A673 (cell line): ENCODE data around the gene GPNMB. TPM values are rescaled to one million over a fixed set of nuclear protein-coding genes. Genes with fewer than 3 reads are reported as not detected.

Experiments
- BruUV-seq: library from RNA; stranded (reverse); fragments of 400-500 nt; replicated peaks from 2 replicates; lab custom pipeline; 2021; lab: Mats Ljungman, UMichigan
- CTCF ChIA-PET: fragments of 300-600 bp; sonication (Branson Sonifier 250); formaldehyde crosslinking; loops from one replicate; lab custom pipeline; 2022; ENCODE audit warnings: antibody characterized with exemption; lab: Charles Lee
- POLR2A ChIA-PET: fragments of 300-600 bp; sonication (Branson Sonifier 250); formaldehyde crosslinking; loops from one replicate; lab custom pipeline; 2022; ENCODE audit warnings: antibody characterized with exemption; ENCODE audit not compliant: low non-redundant PET; lab: Charles Lee
- DNase-seq: peaks from one replicate; pipeline ENCODE4 v3.0.0-alpha.2; 2015; ENCODE audit warnings: low spot score
- H3K27ac ChIP-seq: fragments of 200-600 bp; sonication (generic); 2 replicates; pipeline ENCODE4 v1.5.1; 2016; ENCODE audit warnings: mixed run types, low read depth, mild to moderate bottlenecking, mixed read lengths, antibody characterized with exemption, low read length; ENCODE audit not compliant: poor library complexity, severe bottlenecking
- H3K27me3 ChIP-seq: fragments of 200-600 bp; sonication (generic); replicated peaks from 2 replicates; pipeline ENCODE4 v1.6.1; 2017; ENCODE audit warnings: mixed run types, low read depth, mild to moderate bottlenecking, mixed read lengths, antibody characterized with exemption, low read length; ENCODE audit not compliant: insufficient read depth, poor library complexity
- H3K36me3 ChIP-seq: fragments of 200-600 bp; sonication (generic); 2 replicates; pipeline ENCODE4 v1.6.1; 2016; ENCODE audit warnings: mixed run types, mild to moderate bottlenecking, mixed read lengths, antibody characterized with exemption, low read length; ENCODE audit not compliant: insufficient read depth, poor library complexity, severe bottlenecking
- H3K4me1 ChIP-seq: fragments of 200-600 bp; sonication (generic); 2 replicates; pipeline ENCODE4 v1.6.1; 2017; ENCODE audit warnings: mixed run types, mild to moderate bottlenecking, mixed read lengths, antibody characterized with exemption, low read length; ENCODE audit not compliant: insufficient read depth, poor library complexity, severe bottlenecking
- H3K4me3 ChIP-seq: fragments of 200-600 bp; sonication (generic); 2 replicates; pipeline ENCODE4 v1.5.1; 2016; ENCODE audit warnings: low read depth, mixed run types, mild to moderate bottlenecking, mixed read lengths, low read length; ENCODE audit not compliant: poor library complexity, severe bottlenecking
- H3K9me3 ChIP-seq: fragments of 200-600 bp; sonication (generic); 2 replicates; pipeline ENCODE4 v1.6.1; 2016; ENCODE audit warnings: mixed run types, low read depth, mild to moderate bottlenecking, mixed read lengths, antibody characterized with exemption, low read length; ENCODE audit not compliant: poor library complexity, severe bottlenecking
- EZH2 ChIP-seq: fragments of 200-600 bp; sonication (generic); IDR thresholded peaks from 2 replicates; pipeline ENCODE4 v1.6.1; 2017; ENCODE audit warnings: borderline replicate concordance, low read depth, mild to moderate bottlenecking, mixed read lengths, antibody characterized with exemption, low read length; ENCODE audit not compliant: poor library complexity, severe bottlenecking
- intact Hi-C: fragments of 100-400 bp; cut with micrococcal nuclease; formaldehyde crosslinking; loops from one replicate; pipeline ENCODE4 v1.10.0; 2022; ENCODE audit not compliant: unreplicated experiment
- total RNA-seq: library from RNA; stranded (reverse); gene quantifications from 2 replicates; pipeline ENCODE4 v1.2.3, GENCODE V29; 2021
- TF ChIP-seq, protein P1 (sequence below): fragments of 300-800, 200-600 bp; sonication (generic); conservative IDR thresholded peaks from 2 replicates; pipeline ENCODE4 v1.5.1; 2017; ENCODE audit warnings: low read depth, mild to moderate bottlenecking, antibody characterized with exemption, low read length, moderate library complexity, mixed read lengths

GPNMB gene
- total RNA-seq, 1 experiment from 2014 or later: 2.1 TPM

- no TSS peak for BruUV-seq
- H3K27ac ChIP-seq: no peak overlapping the region
- no peaks in the 10 kb centered on the region for H3K9me3 ChIP-seq
- H3K27me3 ChIP-seq: no peaks in the 10 kb centered on the region
- DNase-seq: no peak
- CTCF ChIA-PET: no interaction called here
- no peak for TF ChIP-seq EZH2
- TF ChIP-seq, protein P1, sequence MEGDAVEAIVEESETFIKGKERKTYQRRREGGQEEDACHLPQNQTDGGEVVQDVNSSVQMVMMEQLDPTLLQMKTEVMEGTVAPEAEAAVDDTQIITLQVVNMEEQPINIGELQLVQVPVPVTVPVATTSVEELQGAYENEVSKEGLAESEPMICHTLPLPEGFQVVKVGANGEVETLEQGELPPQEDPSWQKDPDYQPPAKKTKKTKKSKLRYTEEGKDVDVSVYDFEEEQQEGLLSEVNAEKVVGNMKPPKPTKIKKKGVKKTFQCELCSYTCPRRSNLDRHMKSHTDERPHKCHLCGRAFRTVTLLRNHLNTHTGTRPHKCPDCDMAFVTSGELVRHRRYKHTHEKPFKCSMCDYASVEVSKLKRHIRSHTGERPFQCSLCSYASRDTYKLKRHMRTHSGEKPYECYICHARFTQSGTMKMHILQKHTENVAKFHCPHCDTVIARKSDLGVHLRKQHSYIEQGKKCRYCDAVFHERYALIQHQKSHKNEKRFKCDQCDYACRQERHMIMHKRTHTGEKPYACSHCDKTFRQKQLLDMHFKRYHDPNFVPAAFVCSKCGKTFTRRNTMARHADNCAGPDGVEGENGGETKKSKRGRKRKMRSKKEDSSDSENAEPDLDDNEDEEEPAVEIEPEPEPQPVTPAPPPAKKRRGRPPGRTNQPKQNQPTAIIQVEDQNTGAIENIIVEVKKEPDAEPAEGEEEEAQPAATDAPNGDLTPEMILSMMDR: no peak
- H3K36me3 ChIP-seq: no peaks in the 10 kb centered on the region
- H3K4me3 ChIP-seq: no peak overlapping the region
- intact Hi-C loops: no loop called here
- POLR2A ChIA-PET: no interaction called here
- no peaks in the 10 kb centered on the region for H3K4me1 ChIP-seq
Observed at GRCh38 chr7:23242321-23242720, 4.3 kb upstream of the GPNMB start.

DNA sequence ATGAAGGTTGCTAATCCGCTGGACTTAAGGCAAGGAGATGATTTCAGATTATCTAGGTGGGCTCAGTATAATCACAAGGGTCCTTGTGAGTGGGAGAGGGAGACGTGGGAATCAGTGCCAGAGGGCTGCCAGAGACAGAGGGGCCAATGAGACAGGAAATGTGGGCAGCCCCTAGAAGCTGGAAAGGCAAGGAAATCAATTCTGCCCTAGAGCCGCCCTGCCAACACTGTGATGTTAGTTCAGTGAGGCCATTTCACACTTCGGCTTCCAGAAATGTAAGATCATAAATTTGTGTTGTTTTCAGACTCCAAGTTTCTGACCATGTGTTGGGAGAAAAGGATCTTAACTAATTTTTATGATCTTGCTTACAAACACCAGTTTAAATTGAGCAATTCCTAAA, 3.6 kb upstream of the GPNMB start:
- TF ChIP-seq, protein P1: no peak
- no peak for TF ChIP-seq EZH2
- ChIA-PET POLR2A (no interaction called here), CTCF (no interaction called here)
- Histone ChIP-seq H3K9me3 (no peaks in the 10 kb centered on the region), H3K36me3 (no peaks in the 10 kb centered on the region), H3K27ac (no peak overlapping the region), H3K4me3 (no peak overlapping the region), H3K27me3 (no peaks in the 10 kb centered on the region), H3K4me1 (no peaks in the 10 kb centered on the region)
- no TSS peak for BruUV-seq
- intact Hi-C loops: no loop called here
- no peak for DNase-seq

GRCh38 chr7:23247046-23247602, 549 bp downstream of the GPNMB start:
- H3K36me3 ChIP-seq: no peaks in the 10 kb centered on the region
- DNase-seq: no peak
- intact Hi-C loops: no loop called here
- TF ChIP-seq, protein P1: no peak
- no peak for TF ChIP-seq EZH2
- no peaks in the 10 kb centered on the region for H3K27me3 ChIP-seq
- H3K4me1 ChIP-seq: no peaks in the 10 kb centered on the region
- H3K9me3 ChIP-seq: no peaks in the 10 kb centered on the region
- H3K4me3 ChIP-seq: no peak overlapping the region
- BruUV-seq: no TSS peak
- CTCF ChIA-PET: no interaction called here
- POLR2A ChIA-PET: interaction anchor here (0.8 kb wide), 1 partner anchor 326 kb away, joined by 3 read pairs; no protein-coding TSS in a partner anchor
- H3K27ac ChIP-seq: no peak overlapping the region
